Measurements from ENCODE around the gene ADRB2.

Gene ADRB2

DNA sequence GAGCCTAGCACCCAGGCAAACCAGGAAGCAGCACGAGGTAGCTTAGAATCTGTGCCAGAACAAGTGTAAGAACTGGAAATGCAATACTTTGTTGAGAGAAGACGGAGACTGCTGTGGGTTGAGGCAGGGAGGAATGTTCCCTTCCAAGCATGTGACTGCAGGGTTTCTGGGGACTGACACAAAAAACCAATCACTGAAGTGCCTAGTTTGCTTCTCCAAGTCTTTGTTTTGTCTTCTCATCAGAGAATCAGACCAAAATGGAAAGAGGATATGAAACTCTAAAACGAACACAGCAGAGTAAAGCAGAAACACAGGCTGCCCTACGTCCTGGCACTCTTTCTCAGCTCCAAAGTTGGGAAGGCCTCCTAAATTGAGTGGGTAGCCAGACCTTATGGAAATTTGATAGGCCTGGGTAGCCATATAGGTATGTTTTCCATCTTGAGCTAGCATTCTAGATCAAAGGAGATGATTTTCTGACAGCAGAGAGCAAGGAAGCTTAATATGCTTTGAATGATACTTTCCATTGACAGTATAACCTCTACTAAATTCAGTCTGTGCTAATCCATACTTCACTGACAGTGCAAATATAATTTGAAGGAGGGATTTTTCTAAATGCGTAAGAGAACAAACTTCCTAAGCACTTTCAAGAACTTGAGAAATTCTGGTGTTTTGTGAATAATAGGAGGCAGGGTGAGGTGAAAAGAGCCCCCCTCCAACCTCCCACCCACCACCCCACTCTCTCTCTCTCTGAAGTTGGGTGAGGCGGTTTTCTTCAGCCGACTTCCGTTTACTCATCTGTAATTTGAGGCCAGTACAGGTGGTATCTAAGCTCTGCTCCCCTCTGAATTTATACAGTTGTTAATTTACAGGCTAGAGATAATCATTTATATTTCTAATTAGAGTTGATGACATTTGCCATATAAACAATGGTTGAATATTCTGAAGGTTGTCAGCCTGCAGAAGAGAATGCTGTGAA lies 5.5 kb downstream of the ADRB2 start:
- DNase-seq: no peak

DNA sequence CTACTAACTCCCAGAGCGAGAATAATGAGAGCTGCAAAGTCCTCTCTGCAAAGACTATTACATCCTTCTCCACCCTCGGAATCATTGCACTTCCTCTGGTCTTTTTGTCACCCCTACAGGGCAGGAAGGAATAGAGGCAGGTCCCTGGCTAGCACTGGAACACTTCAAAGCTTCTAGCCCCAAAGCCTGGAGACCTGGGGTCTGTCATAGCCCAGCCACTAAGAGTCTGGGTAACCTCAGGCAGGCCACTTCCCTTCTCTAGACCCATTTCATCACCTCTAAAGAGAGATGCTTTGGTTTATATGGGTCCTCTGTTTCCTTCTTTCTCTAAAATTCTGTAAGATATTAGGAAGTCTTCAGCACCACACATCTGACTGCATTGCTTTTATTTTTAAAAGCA lies 6.7 kb downstream of the ADRB2 start:
- no peak for DNase-seq

DNA sequence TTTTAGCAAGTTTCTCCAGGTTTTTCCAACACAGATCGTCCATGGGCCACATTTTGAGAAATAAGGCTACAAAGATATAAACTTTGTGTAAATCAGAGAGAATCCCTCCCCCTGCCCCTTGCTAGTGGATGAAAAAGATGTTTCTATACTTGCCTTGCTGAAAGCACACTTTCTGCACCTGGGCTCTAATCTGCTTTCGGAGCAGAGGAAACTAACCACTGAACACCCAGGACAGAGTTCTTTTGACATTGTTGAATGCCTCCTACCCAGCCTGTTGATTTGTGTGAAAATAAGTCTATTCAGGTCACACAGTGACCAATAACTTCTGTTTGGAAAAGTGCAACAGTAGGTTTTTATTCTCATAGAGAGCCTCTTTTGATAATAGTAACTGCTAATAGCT lies 7.5 kb downstream of the ADRB2 start:
- no peak for DNase-seq

DNA sequence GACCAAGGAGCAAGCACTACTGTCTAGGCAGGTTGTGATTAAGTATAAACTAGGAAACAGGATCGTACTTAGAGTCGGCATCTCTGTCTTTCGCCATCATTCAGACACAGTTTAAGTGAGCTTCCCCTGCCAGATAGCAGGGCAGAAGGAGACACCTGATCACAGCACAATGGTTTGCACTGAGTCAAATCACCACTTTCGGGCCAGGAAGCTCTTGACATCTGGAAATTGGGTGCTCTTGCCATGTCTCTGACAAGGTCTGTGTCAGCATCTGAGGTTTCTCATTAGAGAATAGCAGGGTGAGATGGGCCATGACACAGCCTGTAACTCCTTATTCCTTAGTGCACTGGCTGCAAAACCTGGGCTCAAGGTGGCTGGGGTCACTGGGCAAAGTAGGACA lies 8.3 kb downstream of the ADRB2 start:
- DNase-seq: no peak

DNA sequence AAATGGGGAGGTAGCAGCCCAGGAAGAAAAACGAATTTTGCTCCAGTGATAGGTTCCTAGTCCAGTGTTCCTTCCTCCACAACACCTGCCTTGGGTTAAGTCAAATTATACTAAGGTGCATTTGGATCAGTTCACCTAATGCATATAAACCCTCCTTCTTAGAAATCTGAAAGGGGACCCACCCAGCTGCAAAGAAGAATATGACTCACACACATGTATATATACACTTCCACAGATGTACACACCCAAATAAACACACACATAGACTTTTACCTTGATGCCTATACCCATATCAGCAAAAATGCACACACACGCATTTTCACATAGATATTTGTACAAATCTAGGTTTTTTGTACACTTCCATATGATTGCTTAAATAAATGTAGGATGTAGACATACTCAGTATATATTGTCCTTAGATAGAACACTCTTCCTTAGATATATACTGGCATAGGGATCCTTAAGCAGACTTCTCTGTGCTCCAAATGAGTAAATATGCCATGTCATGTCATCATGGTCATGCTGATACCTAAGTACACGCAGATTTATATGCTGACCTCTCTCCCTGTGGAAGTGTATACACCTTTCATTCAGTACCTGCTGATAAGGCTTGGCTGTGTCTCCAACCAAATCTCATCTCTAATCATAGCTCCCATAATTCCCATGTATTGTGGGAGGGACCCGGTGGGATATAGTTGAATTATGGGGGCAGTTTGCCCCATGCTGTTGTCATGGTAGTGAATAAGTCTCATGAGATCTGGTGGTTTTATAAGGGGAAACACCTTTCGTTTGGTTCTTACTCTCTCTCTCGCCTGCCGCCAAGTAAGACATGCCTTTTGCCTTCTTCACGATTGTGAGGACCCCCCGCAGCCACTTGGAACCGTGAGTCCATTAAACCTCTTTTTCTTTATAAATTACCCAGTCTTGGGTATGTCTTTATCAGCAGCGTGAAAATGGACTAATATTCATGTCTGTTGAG lies 10.2 kb downstream of the ADRB2 start:
- no peak for DNase-seq

DNA sequence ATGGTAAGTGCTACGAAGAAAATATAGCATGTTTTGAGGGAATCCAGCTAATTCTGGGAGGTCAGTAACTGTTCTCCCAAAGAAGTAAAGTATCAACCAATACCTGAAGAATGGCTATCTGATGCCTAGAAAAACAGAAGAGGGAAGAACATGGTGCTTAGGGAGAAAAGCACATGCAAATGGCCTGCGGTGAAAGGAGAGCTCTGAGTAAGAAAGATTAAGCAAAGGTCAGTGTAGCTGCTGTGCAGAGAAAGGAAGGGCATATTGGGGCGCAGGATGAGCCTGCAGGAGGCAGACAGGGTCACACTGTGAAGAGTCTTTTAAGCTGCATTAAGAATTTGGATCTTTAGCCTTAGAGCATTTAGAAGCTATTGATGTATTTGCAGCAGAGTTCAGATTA lies 11.0 kb downstream of the ADRB2 start:
- DNase-seq: no peak

DNA sequence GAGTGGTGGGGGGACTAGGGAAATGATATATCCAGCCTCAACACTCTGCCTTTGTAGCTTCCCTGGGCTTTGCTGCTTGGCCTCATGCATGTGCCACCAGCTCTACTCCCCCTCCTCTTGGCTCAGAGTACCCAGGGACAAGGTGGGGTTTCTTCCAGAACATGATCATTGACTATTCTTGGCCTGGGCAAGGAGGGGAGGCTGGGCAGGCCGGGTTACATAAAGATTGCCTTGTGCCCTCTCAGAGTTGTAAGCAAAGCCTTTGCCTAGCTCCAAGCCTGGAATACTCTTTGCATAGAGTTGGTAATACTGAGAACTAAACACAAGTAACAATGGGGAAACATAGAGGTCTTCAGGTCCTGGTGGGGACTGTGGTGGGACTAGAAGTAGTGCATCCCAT lies 11.9 kb downstream of the ADRB2 start:
- no peak for DNase-seq

DNA sequence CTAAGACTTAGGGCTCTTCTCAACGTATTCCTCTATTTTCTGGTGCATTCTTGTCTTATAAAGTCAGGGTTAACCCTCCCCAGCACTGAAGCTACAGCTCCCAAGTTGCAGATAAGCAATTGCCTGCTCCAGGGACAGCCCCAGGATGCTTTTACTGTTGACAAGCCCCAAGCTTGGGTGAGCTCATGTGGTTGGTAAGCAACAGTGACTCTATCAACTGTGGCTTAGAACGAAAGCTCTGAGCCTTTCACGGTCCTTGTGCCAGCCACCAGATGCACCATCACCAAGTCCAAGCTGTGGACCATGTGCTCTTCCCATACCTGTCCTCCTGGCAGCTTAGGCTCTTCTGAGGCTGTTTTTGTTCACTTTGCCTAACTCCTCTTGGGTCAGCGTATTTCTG lies 13.5 kb downstream of the ADRB2 start:
- DNase-seq: no peak

DNA sequence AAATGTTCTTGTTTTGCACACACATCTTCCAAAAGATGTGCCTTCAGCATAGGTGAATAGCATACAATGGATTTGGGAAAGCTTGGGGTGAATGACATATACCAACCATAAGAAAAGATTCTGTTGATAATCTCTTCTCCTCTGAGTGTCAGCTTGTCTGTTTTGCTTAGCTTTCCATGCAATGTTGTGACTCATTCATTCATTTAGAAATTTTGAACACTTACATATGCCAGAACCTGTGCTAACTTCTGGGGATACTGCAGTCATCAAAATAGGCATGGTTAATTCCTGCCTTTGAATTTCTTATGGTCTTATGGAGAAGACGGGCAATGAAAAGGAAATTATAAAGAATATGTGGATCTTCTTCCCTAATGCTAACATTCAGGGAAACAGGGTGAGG lies 14.1 kb downstream of the ADRB2 start:
- no peak for DNase-seq

DNA sequence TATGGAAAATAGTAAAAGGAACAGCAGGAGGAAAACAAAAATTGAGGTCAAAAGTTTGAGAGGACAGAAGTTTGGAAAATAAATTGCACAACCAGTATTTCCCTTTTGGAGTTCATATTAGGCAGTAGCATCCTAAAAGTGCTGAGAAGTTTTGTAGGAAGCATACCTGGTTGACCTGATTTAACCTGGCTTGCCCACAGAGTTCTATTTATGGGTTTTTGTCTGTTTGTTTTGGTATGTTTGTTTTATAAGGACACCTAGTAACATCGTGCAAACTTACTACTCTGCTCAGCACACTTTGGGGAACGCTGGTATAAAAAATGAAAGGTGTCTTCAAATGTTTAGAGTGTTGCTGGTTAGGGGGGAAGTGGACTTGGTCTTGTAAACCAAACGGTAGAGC lies 15.1 kb downstream of the ADRB2 start:
- DNase-seq: no peak

DNA sequence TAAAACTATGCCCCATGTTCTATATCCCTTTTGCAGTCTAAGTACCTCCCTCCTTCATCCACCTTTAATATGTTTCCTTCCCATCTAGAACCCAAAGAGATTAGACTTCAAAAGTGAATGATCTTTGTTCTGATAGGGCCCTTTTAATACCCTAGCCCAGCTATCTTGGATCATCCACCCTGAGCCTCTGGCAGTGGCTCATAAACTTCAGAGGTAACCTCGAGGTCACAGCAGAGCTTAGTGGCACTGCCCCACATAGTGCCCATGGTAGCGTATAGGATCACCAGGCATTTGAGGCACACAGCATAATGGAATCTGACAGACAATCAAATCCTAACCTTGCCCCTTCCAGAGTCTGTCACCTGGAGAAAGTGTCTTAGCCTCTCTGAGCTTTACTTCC lies 15.8 kb downstream of the ADRB2 start:
- no peak for DNase-seq

DNA sequence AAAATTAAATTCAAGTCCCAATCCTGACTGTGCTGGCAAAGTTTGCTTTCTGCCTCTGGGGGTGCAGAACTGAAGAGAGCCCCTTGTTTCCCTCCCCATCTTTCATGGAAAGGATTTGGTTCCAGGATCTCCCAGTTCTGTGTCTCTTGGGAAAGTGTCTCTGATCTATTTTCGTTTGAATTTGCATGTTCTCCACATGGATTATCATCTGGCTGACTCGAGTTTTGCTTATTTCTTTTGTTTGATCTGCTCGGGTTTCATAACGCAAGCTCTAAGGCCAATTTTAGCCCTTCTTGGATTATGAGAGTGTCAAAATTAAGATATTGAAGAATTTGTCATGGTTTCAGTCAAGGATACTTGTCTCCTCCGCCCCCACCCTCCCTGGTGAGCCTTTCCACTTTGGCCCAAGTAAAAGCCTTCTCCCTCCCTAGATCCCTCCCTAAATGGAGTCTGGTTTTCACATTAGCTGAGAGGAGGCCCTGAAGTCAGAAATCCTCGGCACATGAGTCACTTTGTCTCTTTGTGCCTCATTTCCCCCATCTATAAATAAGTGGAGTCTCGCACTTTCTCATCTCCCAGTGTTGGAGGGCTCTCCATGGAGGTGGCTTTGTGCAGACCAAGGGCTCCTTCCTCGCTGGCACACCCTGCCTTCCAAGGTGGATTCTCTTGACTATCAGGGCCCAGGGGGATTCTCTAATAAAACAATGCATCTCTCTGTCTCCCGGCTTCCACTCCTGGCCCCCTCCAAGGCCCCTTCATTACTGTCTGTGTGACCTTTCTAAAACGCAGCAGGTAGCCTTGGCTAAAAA lies 17.3 kb downstream of the ADRB2 start:
- DNase-seq: no peak

DNA sequence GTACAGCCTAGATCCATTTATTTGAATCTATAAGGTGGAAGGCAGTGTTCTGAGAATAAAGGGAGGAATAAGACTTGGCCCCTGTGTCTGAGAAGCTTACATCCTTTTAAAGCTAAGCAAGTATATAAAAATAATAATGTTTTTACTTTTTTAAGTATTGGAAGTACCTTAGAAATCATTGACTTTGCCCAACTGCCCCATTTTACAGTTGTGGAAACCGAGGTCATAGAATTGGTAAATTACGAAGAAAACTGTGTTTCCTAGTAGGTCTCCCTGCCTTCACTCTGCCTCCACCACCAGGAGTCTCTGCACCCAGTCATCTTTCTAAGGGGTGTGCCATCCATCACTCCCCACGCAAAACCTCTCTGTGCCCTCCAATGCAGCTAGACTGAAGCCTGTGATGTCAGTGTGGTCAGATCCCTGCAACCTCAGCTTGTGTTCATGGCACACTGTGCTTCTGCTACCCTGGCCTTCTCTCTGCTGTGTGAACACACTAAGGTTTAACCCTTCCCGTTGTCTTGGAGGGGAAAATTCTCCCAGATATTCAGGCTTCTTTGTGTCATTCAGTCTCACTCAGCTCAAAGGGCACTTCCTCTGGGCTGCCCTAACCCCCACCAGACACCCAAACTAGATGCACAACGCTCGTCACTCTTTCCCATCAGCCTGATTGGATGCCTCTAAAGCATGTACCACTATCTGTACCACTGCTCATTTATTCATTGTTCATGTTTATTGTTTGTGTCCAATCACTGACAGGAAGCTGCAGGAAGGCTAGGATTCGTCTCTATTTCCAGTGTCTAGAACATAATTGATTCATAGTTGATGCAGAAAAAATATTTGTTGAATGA lies 18.2 kb downstream of the ADRB2 start:
- DNase-seq: no peak

DNA sequence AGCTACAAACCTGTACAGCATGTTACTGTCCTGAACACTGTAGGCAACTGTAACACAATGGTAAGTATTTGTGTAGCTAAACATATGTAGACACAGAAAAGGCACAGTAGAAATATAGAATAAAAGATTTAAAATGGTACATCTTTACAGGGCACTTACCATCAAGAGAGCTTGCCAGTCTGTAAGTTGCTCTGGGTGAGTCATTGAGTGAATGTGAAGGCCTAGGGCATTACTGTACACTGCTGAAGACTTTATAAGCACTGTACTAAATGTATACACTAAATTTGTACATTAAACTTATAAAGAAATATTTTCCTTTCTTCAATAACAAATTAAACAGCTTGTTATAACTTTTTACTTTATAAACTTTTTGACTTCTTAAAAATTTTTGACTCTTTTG lies 20.5 kb downstream of the ADRB2 start:
- no peak for DNase-seq

DNA sequence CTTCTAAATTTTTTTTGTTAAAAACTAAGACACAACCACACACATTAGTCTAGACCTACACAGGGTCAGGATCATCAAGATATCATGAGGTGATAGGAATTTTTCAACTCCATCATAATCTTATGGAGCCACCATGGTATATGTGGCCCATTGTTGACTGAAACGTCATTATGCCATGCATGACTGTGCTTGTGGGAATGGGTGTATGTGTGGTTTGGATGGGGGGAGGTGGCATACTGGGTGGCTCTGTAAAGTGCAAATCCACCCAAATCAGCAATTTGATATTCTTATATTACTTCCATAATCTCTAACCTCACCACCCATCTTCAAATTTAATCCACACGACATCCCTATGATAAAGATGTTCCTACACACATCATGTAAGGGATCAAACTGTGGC lies 21.0 kb downstream of the ADRB2 start:
- no peak for DNase-seq

DNA sequence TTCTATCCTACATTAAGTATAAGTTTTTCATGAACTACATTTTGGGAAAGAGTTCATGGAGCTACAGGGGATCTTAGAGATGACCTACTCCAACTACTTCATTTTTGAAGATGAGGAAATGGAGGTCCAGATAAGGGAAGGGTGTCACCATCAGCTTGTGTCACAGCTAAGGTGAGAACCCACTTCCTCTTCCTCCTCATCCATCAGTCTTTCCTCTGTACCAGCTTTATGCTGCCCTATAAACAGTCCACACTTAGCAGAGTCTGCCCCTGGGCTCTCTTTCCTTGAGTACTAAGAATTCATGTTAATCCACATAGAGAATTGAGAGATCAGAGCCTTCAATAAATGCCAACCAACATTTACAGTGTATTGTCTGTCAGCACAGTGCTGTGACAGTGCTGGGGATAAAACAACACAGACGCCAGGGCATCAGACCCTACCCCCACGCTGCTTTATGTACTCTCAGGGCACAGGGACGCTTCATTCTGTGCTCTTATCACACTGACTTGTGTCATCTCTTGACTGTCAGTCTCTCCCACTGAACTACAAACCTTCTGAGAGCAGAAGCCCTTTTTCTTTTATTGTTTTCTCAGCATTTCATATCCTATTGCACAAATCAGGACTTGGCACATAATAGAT lies 22.1 kb downstream of the ADRB2 start:
- DNase-seq: no peak

DNA sequence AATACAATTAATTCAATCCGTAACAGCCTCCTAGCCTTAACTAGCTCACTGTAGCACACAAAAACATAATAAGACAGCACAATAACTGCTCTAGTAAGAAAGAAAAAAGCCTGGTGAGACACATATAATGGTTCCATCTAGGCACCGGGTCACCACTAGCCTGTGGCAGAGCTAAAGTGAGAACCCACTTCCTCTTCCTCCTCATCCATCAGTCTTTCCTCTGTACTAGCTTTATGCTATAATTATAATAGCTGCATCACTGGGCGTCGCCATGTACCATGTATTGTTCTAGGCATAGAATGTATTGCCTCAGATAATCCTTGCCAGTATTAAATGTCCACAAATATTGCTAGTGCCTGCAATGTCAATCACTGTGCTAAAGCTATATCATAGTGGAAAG lies 23.1 kb downstream of the ADRB2 start:
- DNase-seq: no peak

DNA sequence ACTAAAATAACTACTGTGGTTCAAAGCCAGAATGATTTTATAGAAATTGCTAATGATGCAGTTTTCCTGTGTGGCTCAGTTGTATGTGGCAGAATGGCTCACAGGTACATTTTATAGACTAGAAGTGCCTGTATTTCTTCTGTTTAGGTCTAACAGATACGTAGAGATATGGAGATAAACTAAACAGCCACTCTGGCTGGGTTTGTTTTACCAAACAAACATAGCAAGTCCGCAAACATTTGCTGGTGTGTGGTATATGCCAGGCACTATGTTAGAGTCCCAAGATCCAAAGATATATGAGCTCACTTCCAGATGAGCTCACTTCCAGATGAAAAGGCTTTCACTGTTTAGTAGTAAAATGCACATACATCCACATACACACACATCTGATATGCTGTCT lies 24.4 kb downstream of the ADRB2 start:
- no peak for DNase-seq

DNA sequence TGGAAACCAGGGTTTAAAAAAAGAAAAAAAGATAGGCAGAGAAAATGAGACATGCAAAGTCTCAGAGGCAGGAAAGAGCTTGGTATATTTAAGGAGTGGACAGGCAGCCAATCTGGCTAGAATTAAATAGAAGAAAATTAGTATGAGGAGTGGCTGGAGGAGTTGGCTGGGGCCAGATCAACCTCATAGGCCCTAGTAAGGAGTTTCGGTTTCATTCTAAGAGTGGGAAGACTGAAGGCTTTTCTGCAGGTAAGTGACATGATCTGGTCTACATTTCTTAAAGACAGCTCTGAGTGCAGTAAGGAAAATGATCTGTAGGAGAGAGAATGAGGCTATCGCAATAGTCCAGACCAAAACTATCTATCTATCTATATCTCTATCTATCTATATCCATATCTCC lies 27.5 kb downstream of the ADRB2 start:
- no peak for DNase-seq

DNA sequence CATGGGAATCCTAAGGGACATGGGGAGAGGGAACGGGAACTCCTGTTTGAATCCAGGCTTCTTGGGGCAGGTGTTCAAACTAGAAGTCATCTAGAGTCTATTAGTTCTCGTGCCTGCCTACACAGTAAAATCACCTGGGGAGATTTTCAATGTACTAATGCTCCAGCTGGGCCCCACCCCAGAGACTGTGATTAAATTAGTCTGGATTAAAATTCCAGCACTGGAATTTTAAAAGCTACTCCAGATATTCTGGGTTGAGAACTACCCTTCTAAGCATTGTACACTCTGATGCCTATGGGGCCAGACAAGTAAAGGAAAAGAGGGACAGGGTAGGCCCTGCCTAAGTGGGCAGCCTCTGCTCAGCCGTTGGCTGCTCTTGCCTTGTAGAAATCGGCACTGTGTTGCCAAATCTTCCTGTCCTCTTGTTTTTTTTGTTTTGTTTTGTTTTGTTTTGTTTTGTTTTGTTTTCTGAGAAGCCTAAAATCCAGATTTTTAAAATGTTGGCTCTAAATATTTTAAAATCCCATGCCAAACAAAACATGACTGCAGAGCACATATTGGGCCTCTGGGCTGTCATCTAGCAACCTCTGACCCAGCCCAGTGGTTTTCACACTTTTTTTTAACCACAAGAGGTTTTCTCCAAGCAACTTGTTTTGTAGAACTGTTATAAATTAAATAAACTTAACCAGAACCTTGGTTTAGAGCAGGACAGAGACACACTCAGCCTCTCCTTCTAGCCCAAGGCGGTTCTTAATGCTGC lies 29.0 kb downstream of the ADRB2 start:
- no peak for DNase-seq

DNA sequence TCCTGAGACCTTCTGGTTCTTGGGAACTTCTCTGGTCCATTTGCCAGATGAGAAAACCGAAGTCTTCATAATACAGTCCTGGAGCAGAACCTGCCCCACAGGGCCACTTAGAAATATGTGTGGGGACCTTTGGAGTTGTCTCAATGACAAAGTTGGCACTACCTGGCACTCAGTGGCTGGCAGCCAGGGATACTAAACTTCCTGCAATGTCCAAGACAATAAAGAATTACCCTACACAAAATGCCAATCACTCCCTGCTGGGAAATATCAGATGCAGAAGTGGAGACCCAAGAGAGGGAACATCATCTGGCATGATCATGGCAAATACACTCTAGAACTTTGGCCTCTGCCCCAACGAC lies 29.6 kb downstream of the ADRB2 start:
- DNase-seq: no peak
